GM12878 (cell line): ENCODE data around the gene ZNF669. TPM values are rescaled to one million over a fixed set of nuclear protein-coding genes. Genes with fewer than 3 reads are reported as not detected.

Experiments
- ATAC-seq: fragments of 200-7000 bp; cut with Tn5 transposase; 3 replicates; pipeline ENCODE4 v1.9.1; 2020; ENCODE audit warnings: mild to moderate bottlenecking, moderate library complexity
- BruUV-seq: library from RNA; stranded (reverse); fragments of 400-500 nt; replicated peaks from 2 replicates; lab custom pipeline; 2021; lab: Mats Ljungman, UMichigan
- CTCF ChIA-PET: fragments of 300-600 bp; sonication (Branson Sonifier 250); formaldehyde crosslinking; extraction: SDS; loops from one replicate; lab custom pipeline; 2021; ENCODE audit warnings: inconsistent platforms; lab: Yijun Ruan, JAX
- POLR2A ChIA-PET: fragments of 350-600 bp; formaldehyde crosslinking; extraction: SDS; loops from one replicate; lab custom pipeline; 2021; ENCODE audit warnings: inconsistent platforms; lab: Charles Lee
- RAD21 ChIA-PET: fragments of 300-600 bp; sonication (Branson Sonifier 250); formaldehyde crosslinking; loops from one replicate; lab custom pipeline; 2023; ENCODE audit warnings: antibody characterized with exemption; ENCODE audit not compliant: unreplicated experiment; lab: Charles Lee
- SMC1A ChIA-PET: fragments of 300-600 bp; sonication (Branson Sonifier 250); formaldehyde crosslinking; loops from one replicate; lab custom pipeline; 2023; ENCODE audit not compliant: unreplicated experiment, uncharacterized antibody; lab: Charles Lee
- DNase-seq: peaks from one replicate; pipeline ENCODE4 v3.0.0-alpha.2; 2011; ENCODE audit warnings: low read depth, low spot score
- FAIRE-seq: peaks from 3 replicates; lab custom pipeline; 2011; peaks lifted over from hg19 to GRCh38; lab: Jason Lieb, UNC
- H2AFZ ChIP-seq: 2 replicates; pipeline ENCODE4 v1.6.0; 2011; ENCODE audit warnings: low read depth, low read length, control low read depth; ENCODE audit not compliant: control insufficient read depth
- H3K27ac ChIP-seq: 2 replicates; pipeline ENCODE4 v1.5.1; 2011; ENCODE audit warnings: control low read depth; ENCODE audit not compliant: control insufficient read depth, insufficient read depth
- H3K27me3 ChIP-seq, 2 experiments: replicated peaks in 1 of 2; 2 replicates each; pipeline versions ENCODE4 v1.6.0 to v1.6.1; 2011; ENCODE audit warnings: low read length in 1 of 2; ENCODE audit not compliant: control insufficient read depth in 2 of 2, insufficient read depth in 2 of 2
- H3K36me3 ChIP-seq, 2 experiments: 2 replicates each; pipeline ENCODE4 v1.5.1; 2011; ENCODE audit warnings: low read length in 1 of 2; ENCODE audit not compliant: control insufficient read depth in 2 of 2, insufficient read depth in 2 of 2
- H3K4me1 ChIP-seq: 2 replicates; pipeline ENCODE4 v1.6.1; 2011; ENCODE audit warnings: mild to moderate bottlenecking, low read length, moderate library complexity, mixed read lengths; ENCODE audit not compliant: control insufficient read depth, insufficient read depth
- H3K4me2 ChIP-seq: 2 replicates; pipeline ENCODE4 v1.6.0; 2011; ENCODE audit warnings: control low read depth; ENCODE audit not compliant: control insufficient read depth, insufficient read depth
- H3K4me3 ChIP-seq: fragments of 200-600 bp; sonication (generic); 2 replicates; pipeline ENCODE4 v1.5.1; 2016
- H3K79me2 ChIP-seq: 2 replicates; pipeline ENCODE4 v1.6.0; 2011; ENCODE audit warnings: low read length; ENCODE audit not compliant: control insufficient read depth, insufficient read depth
- H3K9ac ChIP-seq: 2 replicates; pipeline ENCODE4 v1.8.0; 2011; ENCODE audit warnings: low read length, control low read depth, mixed read lengths; ENCODE audit not compliant: control insufficient read depth, insufficient read depth
- H3K9me3 ChIP-seq: replicated peaks from 3 replicates; pipeline ENCODE4 v1.5.1; 2011; ENCODE audit warnings: mild to moderate bottlenecking, low read length; ENCODE audit not compliant: control insufficient read depth, insufficient read depth
- H4K20me1 ChIP-seq: 2 replicates; pipeline ENCODE4 v1.6.0; 2011; ENCODE audit not compliant: control insufficient read depth, insufficient read depth
- EGR1 ChIP-seq, 2 experiments: IDR thresholded peaks; 1 replicate in 1 of 2; 2 replicates in 1 of 2; pipeline ENCODE4 v1.6.1; 2011 to 2012; ENCODE audit warnings: low read depth in 2 of 2, low read length in 2 of 2, borderline replicate concordance in 1 of 2, mild to moderate bottlenecking in 1 of 2, moderate library complexity in 1 of 2
- GABPA ChIP-seq: IDR thresholded peaks from 2 replicates; pipeline ENCODE4 v1.6.1; 2014; ENCODE audit warnings: antibody characterized with exemption, low read depth, mild to moderate bottlenecking, inconsistent platforms
- MTA2 ChIP-seq: fragments of 450-650 bp; IDR thresholded peaks from 2 replicates; pipeline ENCODE4 v1.6.1; 2016; ENCODE audit warnings: low read depth, mild to moderate bottlenecking, moderate library complexity
- NBN ChIP-seq: fragments of 450-650 bp; IDR thresholded peaks from 2 replicates; pipeline ENCODE4 v1.6.1; 2016
- RCOR1 ChIP-seq: conservative IDR thresholded peaks from 2 replicates; pipeline ENCODE4 v1.6.1; 2012; ENCODE audit warnings: low read depth, low read length, improper control_type of control experiment
- ZSCAN29 ChIP-seq: fragments of 450-650 bp; IDR thresholded peaks from 2 replicates; pipeline ENCODE4 v1.6.1; 2017; ENCODE audit warnings: mild to moderate bottlenecking, moderate library complexity
- WGBS: methylation state at CpG from one replicate; pipeline ENCODE4 v1.1.6; 2016; ENCODE audit warnings: low lambda C conversion rate; ENCODE audit not compliant: insufficient replicate concordance, insufficient coverage; ENCODE audit errors: missing lambda C conversion rate; 5-methylcytosine and 5-hydroxymethylcytosine counted together
- in situ Hi-C: fragments of 300-500 bp; cut with MboI; formaldehyde crosslinking; loops from 9 replicates; pipeline ENCODE4 v1.14.3; 2018; ENCODE audit warnings: mixed read lengths
- intact Hi-C: fragments of 100-400 bp; cut with micrococcal nuclease; formaldehyde crosslinking; loops from one replicate; pipeline ENCODE4 v1.14.2; 2022; ENCODE audit not compliant: unreplicated experiment
- polyA plus RNA-seq, 11 experiments: library from polyadenylated mRNA; depleted of rRNA in 4 of 11; unstranded in 6 of 11; stranded (reverse) in 5 of 11; fragments of >200 nt; fragmentation: Nextera tagmentation in 4 of 11; fragmentation: Illumina TruSeq in 1 of 11; extraction: Ambion mirVana in 4 of 11; extraction: Trizol in 1 of 11; gene quantifications; 1 replicate in 1 of 11; 2 replicates in 10 of 11; pipeline versions ENCODE4 v1.2.1 to v1.2.3, GENCODE V29; 2011 to 2016; ENCODE audit warnings: inconsistent platforms in 2 of 11, missing spikeins in 2 of 11, low read depth in 1 of 11
- total RNA-seq, 4 experiments: library from RNA; depleted of rRNA in 3 of 4; stranded (reverse); fragments of >200 nt in 3 of 4; fragmentation: Illumina TruSeq in 1 of 4; extraction: Trizol in 1 of 4; gene quantifications; 2 replicates each; pipeline versions ENCODE4 v1.2.1 to v1.2.3, GENCODE V29; 2013 to 2021

Gene ZNF669
- total and polyA plus RNA-seq, 10 of the 15 experiments (the other 5 are each of a cell fraction or from before 2014, with no cell fraction given), result 4.8 to 11.1 (median 5.8) TPM

- TF ChIP-seq EGR1 (IDR thresholded peaks at IDR 0.05; ENCODE audit: borderline replicate concordance in 1 of 2, low read depth in 2 of 2, low read length in 2 of 2), result no peak
- TF ChIP-seq ZSCAN29, result no peak
- no peak for TF ChIP-seq RCOR1
- TF ChIP-seq NBN, result no peak
Measured at GRCh38 chr1:247110627-247111258, 6.6 kb upstream of the ZNF669 start (continued).

GRCh38 chr1:247107694-247108093 is 3.5 kb upstream of the ZNF669 start:
- Histone ChIP-seq H3K4me3 (no peak overlapping the region), H3K36me3 (no peaks in the 10 kb centered on the region), H4K20me1 (no peaks in the 10 kb centered on the region), H3K9me3 (peaks cover 11% of the 10 kb centered on the region), H3K27ac (no peak overlapping the region), H2AFZ (no peak overlapping the region), H3K27me3 (peaks cover 1 to 5% of the 10 kb centered on the region in 2 experiments; a peak in 3 of 4 replicates), H3K4me1 (no peaks in the 10 kb centered on the region), H3K79me2 (peaks cover 10% of the 10 kb centered on the region), H3K4me2 (no peak overlapping the region), H3K9ac (no peak overlapping the region)
- SMC1A ChIA-PET, result no interaction called here
- CTCF ChIA-PET, result no interaction called here
- DNase-seq (no peak), ATAC-seq (no peak), FAIRE-seq (no peak)
- RAD21 ChIA-PET, result no interaction called here
- in situ Hi-C loops (no loop called here), intact Hi-C loops (no loop called here)
- POLR2A ChIA-PET, result no interaction called here
- 51% methylated on average over 7 of the region's 7 CpGs for WGBS
- BruUV-seq, result no TSS peak
- TF ChIP-seq GABPA, result no peak
- no peak for TF ChIP-seq MTA2
